MM.1S (cell line): Measurements from ENCODE around the gene TSC22D4.
"Not testable (repeated sequence)": the region's sequence is repeated elsewhere in the genome, so short reads cannot be mapped to it uniquely, and the experiment has no call there.

Experiments used
- EZH2 ChIP-seq: fragments of 300-600 bp; sonication (generic); optimal IDR thresholded peaks from 2 replicates; pipeline ENCODE3; 2017; ENCODE audit warnings: low read depth, mild to moderate bottlenecking, antibody characterized with exemption, low read length, mixed read lengths
- TF ChIP-seq, protein P1 (sequence below): fragments of 300-600 bp; sonication (generic); IDR thresholded peaks from 2 replicates; pipeline ENCODE4 v1.5.1; 2016; ENCODE audit warnings: antibody characterized with exemption, low read length, mixed read lengths

DNA sequence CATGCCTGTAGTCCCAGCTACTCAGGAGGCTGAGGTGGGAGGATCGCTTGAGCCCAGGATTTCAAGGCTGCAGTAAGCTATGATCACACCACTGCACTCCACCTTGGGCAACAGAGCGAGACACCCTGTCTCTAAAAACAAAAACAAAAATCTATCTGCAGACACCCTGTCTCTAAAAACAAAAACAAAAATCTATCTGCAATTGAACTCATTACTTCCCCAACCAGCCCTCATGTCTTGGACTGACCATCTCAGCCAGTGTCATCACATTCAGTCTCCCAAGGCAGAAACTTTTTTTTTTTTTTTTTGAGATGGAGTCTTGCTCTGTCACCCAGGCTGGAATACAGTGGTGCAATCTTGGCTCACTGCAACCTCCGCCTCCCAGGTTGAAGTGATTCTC lies 25.0 kb upstream of the TSC22D4 start:
- TF ChIP-seq, protein P1, sequence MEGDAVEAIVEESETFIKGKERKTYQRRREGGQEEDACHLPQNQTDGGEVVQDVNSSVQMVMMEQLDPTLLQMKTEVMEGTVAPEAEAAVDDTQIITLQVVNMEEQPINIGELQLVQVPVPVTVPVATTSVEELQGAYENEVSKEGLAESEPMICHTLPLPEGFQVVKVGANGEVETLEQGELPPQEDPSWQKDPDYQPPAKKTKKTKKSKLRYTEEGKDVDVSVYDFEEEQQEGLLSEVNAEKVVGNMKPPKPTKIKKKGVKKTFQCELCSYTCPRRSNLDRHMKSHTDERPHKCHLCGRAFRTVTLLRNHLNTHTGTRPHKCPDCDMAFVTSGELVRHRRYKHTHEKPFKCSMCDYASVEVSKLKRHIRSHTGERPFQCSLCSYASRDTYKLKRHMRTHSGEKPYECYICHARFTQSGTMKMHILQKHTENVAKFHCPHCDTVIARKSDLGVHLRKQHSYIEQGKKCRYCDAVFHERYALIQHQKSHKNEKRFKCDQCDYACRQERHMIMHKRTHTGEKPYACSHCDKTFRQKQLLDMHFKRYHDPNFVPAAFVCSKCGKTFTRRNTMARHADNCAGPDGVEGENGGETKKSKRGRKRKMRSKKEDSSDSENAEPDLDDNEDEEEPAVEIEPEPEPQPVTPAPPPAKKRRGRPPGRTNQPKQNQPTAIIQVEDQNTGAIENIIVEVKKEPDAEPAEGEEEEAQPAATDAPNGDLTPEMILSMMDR, result not testable (repeated sequence)
- not testable (repeated sequence) for TF ChIP-seq EZH2
